DMS153 treated with DMSO at 0.1 percent for 48 hours (cell line): ENCODE results near the gene CWC27.
"Not testable (repeated sequence)": the region's sequence is repeated elsewhere in the genome, so short reads cannot be mapped to it uniquely, and the experiment has no call there.

Experiments
- DNase-seq: peaks from one replicate; lab custom pipeline; 2025; ENCODE audit not compliant: unreplicated experiment; lab: John Stamatoyannopoulos, UW

The CWC27 gene

GRCh38 chr5:64788156-64788555, 19.4 kb downstream of the CWC27 start:
- no peak for DNase-seq

- DNase-seq, result no peak
These were observed 20.7 kb downstream of the CWC27 start for GRCh38 chr5:64789457-64789856.

- no peak for DNase-seq
These were observed 21.5 kb downstream of the CWC27 start for GRCh38 chr5:64790210-64790609.

GRCh38 chr5:64792469-64792868, 23.7 kb downstream of the CWC27 start:
- DNase-seq, result no peak

- DNase-seq, result no peak
These were observed 25.5 kb downstream of the CWC27 start for GRCh38 chr5:64794053-64794770.

GRCh38 chr5:64796301-64796700, 27.6 kb downstream of the CWC27 start:
- DNase-seq, result no peak

GRCh38 chr5:64800926-64801325, 32.2 kb downstream of the CWC27 start:
- no peak for DNase-seq

- DNase-seq, result no peak
These were observed 37.8 kb downstream of the CWC27 start for GRCh38 chr5:64806537-64806936.

- DNase-seq, result no peak
These were observed 38.8 kb downstream of the CWC27 start for GRCh38 chr5:64807520-64807919.

GRCh38 chr5:64811050-64811640, 42.4 kb downstream of the CWC27 start:
- DNase-seq, result no peak

- DNase-seq, result no peak
These were observed 45.3 kb downstream of the CWC27 start for GRCh38 chr5:64814073-64814472.

GRCh38 chr5:64818245-64818644, 49.5 kb downstream of the CWC27 start:
- DNase-seq, result no peak

GRCh38 chr5:64819345-64819744, 50.6 kb downstream of the CWC27 start:
- not testable (repeated sequence) for DNase-seq

- no peak for DNase-seq
These were observed 53.6 kb downstream of the CWC27 start for GRCh38 chr5:64822320-64822719.

GRCh38 chr5:64826541-64826940, 57.8 kb downstream of the CWC27 start:
- no peak for DNase-seq

GRCh38 chr5:64827703-64828102, 59.0 kb downstream of the CWC27 start:
- DNase-seq, result no peak

GRCh38 chr5:64830650-64831049, 61.9 kb downstream of the CWC27 start:
- not testable (repeated sequence) for DNase-seq

GRCh38 chr5:64831996-64832395, 63.3 kb downstream of the CWC27 start:
- DNase-seq, result no peak

GRCh38 chr5:64834037-64834436, 65.3 kb downstream of the CWC27 start:
- no peak for DNase-seq

- DNase-seq, result no peak
These were observed 65.9 kb downstream of the CWC27 start for GRCh38 chr5:64834611-64835010.

- no peak for DNase-seq
These were observed 66.5 kb downstream of the CWC27 start for GRCh38 chr5:64835266-64835665.

GRCh38 chr5:64836190-64836755, 67.5 kb downstream of the CWC27 start:
- no peak for DNase-seq

GRCh38 chr5:64836786-64837185, 68.1 kb downstream of the CWC27 start:
- no peak for DNase-seq
